Activated CD4-positive, alpha-beta T cell treated with anti-CD3 and anti-CD28 coated beads, Interleukin-10, Interleukin-2, amounts not matched to agents 100 ng/mL and 50 ng/mL, durations not matched to agents 16 hours and 8 hours (primary cell): ENCODE data around the gene FAM229B.
"Not testable (repeated sequence)": the region's sequence is repeated elsewhere in the genome, so short reads cannot be mapped to it uniquely, and the experiment has no call there.

Experiments
- DNase-seq: peaks from one replicate; pipeline ENCODE4 v3.0.0-alpha.2; 2020

The FAM229B gene

DNA sequence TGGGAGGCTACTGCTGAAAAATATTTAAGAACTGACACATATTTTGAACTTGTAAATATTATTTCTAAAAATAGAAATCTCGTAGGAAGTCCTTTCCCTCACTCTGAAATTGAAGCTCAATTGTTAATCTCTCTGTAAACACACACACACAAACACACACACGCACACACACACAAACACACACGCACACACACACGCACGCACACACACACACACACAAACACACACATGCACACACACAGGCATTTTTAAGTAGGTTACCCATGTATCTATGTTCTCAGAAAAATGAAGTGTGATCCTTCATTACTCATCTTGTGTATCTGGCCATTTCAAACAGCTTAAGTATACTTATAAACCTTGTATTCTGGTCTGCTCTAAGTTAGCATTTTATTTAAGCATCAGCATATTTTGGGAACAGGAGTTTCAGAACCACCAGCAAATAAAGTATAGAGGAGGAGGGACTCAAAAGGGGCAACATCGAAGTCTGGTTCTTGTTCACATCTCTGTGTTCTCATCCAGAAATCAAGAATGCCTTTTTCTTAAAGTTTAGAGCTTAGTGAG lies 21.9 kb upstream of the FAM229B start:
- DNase-seq, result no peak

DNA sequence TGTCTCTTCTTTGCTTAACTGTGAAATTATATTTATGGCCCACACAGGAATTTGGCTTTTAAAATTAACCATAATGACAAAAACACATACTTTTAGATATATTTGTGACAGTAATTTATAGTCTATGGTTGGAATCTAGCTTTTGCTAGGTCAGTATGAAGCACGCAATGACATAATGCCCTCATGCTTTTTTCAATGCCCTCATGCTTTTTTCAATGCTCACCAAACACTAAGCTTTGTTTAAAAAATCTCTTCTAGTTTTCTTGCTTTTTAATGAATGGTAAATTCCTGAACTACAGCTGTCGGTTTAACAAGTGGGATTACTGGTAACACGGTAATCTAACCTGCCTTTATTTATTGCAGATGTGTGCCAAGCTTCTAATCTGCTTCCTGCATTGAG lies 20.8 kb upstream of the FAM229B start:
- no peak for DNase-seq

DNA sequence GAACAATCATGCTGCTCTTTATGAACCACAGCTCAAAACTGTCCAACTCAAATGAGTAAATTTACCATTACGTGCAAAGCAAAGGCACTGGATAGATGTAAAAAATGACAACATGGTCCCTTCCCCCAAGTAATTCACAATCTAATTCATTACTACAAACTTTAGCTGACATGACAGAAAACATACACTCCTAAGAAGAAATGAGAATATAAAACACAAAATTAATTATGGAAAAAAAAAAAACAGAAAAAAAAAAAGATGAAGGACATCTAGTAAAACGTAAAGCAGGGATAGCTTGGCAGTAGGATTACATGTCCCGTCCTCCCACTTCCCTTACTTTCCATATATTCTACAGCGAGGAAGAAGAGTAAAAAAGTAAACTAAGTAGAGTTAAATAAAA lies 5.8 kb upstream of the FAM229B start:
- DNase-seq, result no peak

- no peak for DNase-seq
Measured at GRCh38 chr6:112085286-112086065, 1.9 kb upstream of the FAM229B start.

DNA sequence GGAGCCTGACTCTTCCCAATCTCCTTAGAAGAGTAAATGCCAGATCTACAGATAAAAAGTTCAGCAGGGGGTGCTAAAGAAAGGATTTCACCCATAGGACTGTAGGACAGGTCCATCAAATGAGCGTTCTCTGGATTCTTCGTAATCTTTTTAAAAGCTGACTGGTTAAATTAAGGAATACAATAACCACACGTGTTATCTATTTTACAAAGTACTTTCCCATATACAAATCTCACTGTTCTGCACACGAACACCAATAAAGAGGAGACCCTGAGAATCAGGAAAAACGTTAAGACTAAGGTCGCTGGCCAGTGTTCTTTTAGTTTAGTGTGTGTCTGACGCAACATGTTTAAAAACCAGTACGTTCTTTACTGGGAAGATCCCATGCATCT lies 651 bp upstream of the FAM229B start:
- DNase-seq, result peak; percentile 31

DNA sequence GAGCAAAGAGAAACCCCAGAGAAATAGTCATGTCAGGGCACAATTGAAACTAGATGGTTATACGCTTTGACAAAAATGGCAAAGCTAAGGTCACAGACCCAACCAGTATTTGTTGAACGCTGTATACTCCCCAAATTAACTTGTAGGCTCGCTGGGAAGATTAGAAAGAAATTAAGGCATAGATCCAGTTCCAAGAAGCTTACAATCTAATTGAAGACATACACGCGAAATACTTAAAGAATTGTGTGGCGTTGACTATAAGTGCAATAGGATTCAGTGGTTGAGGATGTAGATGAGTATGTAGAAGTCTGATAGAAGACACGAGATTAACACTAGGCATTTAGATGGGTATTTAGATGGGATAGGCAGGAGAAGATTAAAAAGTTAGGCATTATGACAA lies 525 bp downstream of the FAM229B start:
- DNase-seq, result no peak

GRCh38 chr6:112096901-112097300 lies 9.5 kb downstream of the FAM229B start:
- DNase-seq, result no peak

DNA sequence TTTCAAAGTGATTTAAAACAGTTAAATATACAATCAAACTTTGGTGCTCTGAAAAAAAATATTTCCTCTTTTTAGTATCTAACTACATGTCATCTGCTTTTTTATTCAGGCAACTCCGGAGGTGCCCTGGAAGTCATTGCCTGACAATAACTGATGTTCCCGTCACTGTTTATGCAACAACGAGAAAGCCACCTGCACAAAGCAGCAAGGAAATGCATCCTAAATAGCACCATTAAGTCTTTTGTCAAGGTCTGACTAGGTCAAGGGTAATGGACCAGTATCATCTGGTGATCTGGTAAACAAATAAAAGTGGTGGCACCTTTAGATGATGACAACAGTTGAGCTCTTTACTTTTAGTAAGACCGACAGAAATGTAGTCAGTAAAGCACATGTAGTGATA lies 13.2 kb downstream of the FAM229B start:
- DNase-seq, result no peak

GRCh38 chr6:112106026-112106425 lies 18.6 kb downstream of the FAM229B start:
- DNase-seq, result not testable (repeated sequence)

- DNase-seq, result no peak
Measured at GRCh38 chr6:112106562-112106961, 19.2 kb downstream of the FAM229B start.

GRCh38 chr6:112109262-112109661 lies 21.9 kb downstream of the FAM229B start:
- no peak for DNase-seq

GRCh38 chr6:112113431-112113830 lies 26.0 kb downstream of the FAM229B start:
- DNase-seq, result no peak

- DNase-seq, result no peak
Measured at GRCh38 chr6:112113918-112114317, 26.5 kb downstream of the FAM229B start.

- no peak for DNase-seq
Measured at GRCh38 chr6:112114577-112115223, 27.3 kb downstream of the FAM229B start.

DNA sequence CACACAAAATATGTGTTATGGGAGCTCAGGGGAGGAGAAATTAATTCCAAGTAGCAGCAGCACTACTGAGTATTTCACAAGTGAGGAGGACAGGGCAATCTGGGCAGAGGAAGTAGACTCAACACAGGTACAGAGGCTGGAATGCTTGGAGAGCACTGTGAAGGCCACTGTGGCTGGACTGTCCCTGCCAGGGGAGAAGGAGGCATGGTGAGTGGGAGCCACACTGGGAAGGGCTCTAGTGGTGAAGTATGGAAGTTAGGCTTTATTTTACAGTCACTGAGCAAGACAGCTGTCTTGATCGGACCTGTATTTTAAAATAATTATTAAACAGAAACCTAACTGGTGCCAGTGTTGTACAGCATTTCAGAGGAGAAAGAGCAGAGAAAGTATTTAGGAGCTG lies 28.8 kb downstream of the FAM229B start:
- no peak for DNase-seq

- DNase-seq, result peak; percentile 48
Measured at GRCh38 chr6:112117554-112117953, 30.2 kb downstream of the FAM229B start.

DNA sequence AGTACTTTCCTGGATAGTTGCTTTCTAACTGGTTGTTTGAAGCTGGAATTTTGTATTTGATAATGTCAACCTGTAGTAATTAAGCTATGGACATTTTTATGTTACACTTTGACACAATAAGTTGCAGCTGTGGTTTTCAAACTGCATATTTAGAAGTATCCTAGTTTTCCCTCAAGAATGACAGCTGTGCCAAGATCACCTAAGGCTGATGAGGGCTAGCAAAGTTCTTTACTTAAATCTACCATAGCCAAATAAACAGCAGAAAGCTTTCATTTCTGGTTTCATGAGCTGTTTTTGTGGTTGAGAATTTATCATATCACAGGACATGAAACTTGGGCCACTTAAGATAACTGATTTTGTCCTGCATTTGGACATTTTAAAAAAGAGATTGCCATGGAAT lies 30.6 kb downstream of the FAM229B start:
- DNase-seq, result no peak

DNA sequence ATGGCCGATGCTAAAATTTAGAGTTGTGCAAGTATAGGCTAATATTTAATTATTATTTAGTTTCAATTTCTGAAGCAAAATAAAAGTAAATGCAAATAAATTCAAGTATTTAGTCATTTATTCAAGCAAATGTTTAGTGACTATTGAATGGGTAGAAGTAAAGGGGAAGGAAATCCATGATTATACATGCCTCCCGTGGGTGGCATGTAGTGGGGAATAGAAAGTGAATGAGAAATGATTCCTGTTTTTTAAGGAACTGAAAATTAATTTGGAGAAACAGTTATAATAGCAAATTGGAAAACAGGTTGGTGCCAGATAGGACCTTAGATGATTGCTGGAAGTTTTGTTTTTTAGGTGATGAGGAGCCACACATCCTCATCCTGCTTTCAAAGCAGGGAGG lies 35.4 kb downstream of the FAM229B start:
- DNase-seq, result no peak

DNA sequence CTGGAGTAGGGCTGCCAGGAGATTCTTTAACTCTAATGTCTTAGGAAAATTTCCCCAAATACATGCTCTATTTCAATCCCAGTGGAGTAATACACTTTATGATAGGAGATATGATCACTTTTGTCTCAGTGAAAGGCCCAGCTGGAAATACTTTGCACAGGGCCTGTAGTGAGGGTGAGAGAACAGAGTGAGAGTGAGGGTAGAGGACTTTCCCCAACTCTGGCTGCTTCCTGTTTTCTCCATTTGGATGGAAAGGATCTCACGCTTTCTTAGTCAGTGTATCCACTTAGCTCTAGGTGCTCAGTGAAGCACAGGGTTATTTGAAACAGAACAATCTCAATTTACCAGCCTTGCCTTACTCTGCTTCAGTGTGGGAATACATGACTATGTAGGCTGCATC lies 36.6 kb downstream of the FAM229B start:
- DNase-seq, result no peak

- no peak for DNase-seq
Measured at GRCh38 chr6:112128208-112128607, 40.8 kb downstream of the FAM229B start.

- no peak for DNase-seq
Measured at GRCh38 chr6:112130878-112131277, 43.5 kb downstream of the FAM229B start.

GRCh38 chr6:112139052-112139451 lies 51.7 kb downstream of the FAM229B start:
- DNase-seq, result no peak

DNA sequence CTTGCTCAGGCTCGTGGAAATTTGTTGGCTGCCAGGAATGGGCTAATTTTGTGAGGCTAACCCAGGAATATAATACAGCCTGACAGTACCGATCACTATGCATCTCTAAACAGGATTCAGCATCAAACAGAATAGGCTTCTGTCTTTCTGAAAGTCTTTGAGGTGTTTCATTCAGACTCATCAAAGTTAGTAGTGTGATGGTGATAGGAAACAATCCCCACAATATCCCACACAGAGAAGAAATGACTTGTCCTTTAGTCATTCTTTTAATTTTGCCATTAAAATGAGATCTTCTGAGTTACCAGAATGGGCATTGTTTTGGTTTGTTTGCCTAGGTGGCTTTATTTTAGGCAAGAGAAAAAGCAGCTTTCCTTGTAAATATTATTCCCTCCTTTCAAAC lies 54.3 kb downstream of the FAM229B start:
- DNase-seq, result no peak

DNA sequence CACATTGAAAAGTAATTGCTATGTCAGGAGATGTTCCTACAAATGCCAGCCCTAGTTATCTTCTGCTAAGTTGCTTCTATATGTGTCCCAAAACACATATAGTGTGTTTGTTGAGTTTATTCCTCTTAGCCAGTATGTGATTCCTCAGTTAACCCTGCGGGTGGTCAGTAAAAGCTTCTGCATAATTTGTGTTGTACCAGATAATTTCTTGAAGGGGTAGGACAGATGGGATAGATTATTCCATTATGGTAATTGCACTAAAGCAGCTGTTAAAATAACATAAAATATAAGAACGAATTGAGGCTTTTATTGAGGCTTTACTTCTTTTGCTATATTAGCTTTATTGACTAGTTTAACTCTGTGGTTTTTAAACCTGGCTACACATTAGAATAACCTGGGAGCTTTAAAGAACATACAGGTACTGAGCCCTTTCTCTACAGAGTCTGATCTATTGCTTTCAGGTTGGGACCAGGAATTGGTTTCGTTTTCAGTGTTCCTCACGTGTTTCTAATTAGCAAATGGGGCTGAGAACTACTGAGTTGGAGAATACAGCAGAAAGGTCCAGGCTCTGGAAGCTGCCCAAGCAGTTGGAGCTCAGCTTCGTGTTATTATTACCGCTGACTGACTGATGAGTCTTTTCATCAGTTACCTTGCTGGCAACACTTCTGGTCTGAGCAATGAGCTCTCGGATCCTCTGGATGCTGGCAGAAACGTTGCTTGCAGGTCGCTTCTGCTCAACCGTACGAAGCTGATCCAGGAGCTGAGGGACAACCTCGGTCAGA lies 56.9 kb downstream of the FAM229B start:
- no peak for DNase-seq
